HG03095 (cell line): ENCODE data around the gene NAA15.
"Not testable (repeated sequence)": the region's sequence is repeated elsewhere in the genome, so short reads cannot be mapped to it uniquely, and the experiment has no call there.

Experiments used
- ATAC-seq: cut with Tn5 transposase; IDR thresholded peaks from one replicate; pipeline ENCODE4 v1.9.1; 2021; ENCODE audit warnings: moderate library complexity; ENCODE audit not compliant: unreplicated experiment

NAA15 gene

DNA sequence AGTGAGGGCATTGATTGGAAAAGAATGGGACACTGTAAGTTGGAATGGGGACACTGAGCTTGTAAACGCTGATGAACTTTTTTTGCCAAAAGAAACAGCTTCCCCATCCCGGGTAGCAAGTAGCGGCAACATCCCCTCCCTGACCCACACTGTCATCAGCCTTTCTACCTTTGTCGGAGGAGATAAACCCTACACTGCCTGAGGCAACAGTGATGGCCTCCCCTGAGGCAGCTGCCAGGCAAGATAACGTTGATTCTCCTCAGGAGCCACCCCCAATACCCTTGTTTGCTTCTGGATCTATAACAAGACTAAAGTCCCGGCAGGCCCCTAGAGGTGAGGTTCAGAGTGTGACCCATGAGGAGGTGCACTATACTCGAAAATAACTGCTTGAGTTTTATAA lies 142.4 kb downstream of the NAA15 start:
- no peak for ATAC-seq

DNA sequence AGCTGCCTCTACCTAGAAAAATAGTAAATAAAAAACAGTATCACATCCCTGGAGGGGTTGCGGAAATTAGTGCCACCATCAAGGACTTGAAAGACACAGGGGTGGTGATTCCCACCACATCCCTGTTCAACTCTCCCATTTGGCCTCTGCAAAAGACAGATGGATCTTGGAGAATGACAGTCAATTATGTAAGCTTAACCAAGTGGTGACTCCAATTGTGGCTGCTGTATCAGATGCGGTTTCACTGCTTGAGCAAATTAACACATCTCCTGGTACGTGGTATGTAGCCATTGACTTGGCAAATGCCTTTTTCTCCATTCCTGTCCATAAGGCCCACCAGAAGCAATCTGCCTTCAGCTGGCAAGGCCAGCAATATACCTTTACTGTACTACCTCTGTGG lies 143.6 kb downstream of the NAA15 start:
- ATAC-seq = not testable (repeated sequence)

- not testable (repeated sequence) for ATAC-seq
Measured at GRCh38 chr4:139447078-139447477, 145.8 kb downstream of the NAA15 start.

DNA sequence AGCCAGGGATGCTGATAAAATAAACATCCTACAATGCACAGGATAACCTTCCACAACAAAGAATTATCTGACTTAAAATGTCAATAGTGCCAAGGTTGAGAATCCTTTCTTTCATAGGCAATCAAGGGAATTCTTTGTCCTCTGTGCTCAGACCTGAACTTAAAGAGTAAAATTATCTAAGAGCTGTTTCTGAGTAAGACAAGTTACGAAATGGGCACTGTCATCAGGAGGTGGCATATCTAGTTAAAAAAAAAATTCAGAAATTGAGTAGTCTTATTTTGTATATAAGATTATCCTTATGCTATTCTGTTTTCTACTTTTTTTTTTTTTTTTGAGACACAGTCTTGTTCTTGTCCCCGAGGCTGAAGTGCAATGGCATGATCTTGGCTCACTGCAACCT lies 149.3 kb downstream of the NAA15 start:
- no peak for ATAC-seq

DNA sequence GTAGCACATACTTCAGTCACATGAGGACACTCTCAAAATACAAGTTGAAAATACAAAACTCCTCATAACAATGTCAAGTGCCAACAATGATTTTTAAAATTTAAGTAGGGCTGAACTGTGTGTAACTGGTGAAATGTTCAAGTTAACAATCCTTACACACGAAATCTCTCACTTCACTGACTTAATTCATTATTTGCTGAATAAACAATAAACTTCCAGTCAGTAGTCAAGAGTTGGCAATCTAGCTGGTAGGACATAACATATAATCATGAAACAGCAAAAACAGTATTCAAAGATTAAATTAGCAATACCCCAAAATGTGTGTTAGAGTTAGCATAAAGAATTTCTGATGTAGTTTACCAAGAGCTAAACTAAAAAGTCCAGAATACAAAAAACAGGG lies 150.7 kb downstream of the NAA15 start:
- no peak for ATAC-seq

DNA sequence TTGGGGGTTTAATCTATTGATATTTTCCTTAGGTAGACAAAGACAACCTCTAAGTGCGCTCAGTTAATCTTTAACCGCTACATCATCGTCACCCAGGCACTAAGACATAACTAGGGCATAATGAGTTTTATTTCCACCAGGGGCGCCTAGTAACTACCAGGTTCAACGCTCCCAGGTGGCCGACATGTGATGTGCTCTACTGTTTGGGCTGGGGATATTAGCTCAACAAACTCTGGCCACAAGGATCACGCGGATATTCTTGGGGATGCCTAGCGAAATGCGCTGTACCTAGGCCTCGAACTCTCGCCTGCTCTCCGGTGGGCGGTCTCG lies 151.7 kb downstream of the NAA15 start:
- peak; percentile 43 for ATAC-seq

DNA sequence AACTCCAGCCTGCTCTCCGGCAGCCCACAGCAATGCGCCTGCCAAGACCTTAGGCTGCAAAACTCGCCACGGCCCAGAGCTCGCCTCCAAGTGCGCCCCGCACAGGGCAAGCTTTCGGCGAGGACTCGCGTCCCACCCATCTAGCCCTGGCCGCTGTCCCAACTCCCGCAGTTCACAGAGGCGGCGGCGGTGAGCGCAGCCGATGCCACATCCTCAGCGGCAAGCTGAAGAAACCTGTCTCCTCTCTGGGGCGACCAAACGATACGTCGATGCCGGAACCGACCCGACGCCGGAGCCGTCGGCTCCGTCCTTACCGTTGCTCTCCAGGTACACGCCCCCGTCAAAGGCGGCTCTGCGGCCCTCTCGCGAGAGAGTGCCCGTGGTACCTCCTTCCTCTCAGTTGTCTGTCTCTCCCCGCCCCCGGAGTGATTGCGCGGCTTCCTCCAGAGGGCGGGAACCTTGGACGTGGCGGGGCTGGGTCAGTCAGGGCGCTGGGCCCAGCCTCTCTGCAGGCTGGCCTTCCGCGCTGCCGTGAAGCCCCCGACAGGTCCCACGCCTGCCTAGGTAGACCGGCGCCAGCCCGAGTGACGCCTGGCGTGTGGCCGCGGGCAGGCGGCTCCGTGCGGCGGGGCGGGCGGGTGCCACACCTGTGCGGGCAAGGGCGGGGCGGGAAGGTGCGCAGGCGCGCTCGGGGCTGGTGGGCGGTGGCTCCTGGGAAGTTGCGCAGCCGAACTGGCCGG lies 152.2 kb downstream of the NAA15 start:
- peak; percentile 88 for ATAC-seq

DNA sequence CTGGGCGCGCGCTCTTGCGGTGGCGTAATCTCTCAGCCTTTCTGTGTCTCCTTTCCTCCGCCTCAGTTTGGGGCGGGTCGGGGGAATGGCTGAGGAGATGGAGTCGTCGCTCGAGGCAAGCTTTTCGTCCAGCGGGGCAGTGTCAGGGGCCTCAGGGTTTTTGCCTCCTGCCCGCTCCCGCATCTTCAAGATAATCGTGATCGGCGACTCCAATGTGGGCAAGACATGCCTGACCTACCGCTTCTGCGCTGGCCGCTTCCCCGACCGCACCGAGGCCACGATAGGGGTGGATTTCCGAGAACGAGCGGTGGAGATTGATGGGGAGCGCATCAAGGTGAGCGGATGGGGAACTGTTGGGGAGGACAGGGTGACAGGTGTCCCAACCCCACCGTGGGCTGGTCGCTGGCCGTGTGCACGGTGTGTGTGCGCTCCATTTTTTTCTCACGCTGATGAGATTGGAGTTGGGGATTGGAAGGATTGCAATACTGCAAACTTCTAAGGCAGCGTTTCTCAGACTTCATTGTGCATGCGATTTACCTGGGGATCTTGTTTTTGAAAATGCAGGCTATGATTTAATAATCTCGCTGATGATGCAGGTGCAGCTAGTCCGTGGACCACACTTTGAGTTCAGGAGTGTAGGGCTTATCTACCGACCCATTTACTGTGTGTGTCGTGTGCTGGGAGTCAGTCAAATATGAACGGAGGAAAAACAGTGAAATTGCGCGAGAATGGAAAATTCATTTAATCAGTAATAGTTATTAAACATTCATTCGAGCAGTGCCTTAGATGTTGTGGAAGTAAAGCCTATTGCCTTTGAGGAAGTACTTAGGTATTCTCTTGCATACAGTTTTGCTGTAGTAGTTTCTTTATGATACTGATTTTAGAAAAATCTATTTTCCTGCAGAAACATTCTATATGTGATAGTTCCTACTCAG lies 153.1 kb downstream of the NAA15 start, which contains the start of gene RAB33B:
Gene RAB33B, plus strand, starts transcription at position 11 of the 935 bp plus-strand sequence. Its CDS starts 75 bp downstream, at position 86.
- peak; percentile 6 for ATAC-seq

DNA sequence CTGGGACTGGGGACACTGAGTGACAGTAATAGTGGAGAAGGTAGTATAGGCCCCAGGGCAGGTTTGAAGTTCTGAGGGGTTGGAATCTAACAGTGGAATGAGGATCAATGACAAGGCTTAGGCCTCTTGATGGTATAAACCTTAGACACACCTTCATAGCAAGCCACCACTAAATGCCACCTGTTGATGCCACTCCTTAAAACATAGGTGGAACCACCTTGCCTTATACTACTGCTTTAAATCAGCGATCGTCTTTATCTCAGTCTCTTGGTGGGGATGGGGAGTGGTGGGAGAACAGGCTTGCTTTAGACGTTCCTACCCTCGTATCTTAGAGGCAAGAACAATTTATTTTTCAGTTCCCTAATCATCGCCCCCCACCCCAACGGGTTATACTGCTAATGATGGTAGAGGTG lies 153.8 kb downstream of the NAA15 start:
- no peak for ATAC-seq

GRCh38 chr4:139457318-139457717 lies 156.0 kb downstream of the NAA15 start:
- no peak for ATAC-seq

DNA sequence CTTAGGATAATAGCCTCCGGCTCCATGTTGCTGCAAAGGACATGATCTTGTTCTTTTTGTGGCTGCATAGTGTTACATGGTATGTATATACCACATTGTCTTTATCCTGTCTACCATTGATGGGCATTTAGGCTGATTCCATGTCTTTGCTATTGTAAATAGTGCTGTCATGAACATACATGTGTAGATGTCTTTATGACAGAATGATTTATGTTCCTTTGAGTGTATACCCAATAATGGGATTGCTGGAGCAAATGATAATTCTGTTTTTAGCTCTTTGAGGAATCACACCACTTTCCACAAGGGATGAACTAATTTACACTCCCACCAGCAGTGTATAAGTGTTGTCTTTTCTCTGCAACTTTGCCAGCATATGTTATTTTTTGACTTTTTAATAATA lies 157.2 kb downstream of the NAA15 start:
- ATAC-seq = no peak

DNA sequence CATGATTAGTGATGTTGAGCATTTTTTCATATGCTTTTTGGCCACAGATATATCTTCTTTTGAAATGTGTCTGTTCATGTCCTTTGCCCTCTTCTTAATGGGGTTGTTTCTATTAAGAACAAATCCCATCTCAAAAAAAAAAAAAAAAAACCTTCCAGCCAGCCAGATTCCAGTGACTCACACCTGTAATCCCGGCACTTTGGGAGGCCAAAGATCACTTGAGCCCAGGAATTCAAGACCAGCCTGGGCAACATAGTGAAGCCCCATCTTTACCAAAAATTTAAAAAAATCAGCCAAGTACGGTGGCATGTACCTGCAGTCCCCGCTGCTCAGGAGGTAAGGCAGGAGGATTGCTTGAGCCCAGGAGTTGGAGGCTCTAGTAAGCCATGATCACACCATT lies 157.7 kb downstream of the NAA15 start:
- ATAC-seq = no peak

DNA sequence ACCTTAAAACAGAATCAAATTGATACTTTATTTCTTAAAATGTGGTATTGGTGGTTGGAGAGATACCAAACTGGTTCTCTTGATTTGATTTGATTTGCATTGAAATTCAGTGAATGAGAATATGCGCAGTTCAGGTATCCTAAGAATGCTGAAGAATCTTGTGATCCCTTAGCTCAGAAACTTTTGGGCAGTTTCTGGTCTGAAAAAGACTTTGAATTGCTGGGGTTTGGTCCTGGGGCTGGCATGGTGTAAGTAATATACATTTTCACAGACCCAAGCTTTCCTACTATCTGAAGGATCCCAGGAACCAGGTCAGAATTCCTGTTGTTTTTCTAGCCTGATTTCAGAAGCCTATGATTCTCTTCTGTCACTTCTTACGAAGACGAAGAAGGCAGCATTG lies 159.3 kb downstream of the NAA15 start:
- no peak for ATAC-seq

DNA sequence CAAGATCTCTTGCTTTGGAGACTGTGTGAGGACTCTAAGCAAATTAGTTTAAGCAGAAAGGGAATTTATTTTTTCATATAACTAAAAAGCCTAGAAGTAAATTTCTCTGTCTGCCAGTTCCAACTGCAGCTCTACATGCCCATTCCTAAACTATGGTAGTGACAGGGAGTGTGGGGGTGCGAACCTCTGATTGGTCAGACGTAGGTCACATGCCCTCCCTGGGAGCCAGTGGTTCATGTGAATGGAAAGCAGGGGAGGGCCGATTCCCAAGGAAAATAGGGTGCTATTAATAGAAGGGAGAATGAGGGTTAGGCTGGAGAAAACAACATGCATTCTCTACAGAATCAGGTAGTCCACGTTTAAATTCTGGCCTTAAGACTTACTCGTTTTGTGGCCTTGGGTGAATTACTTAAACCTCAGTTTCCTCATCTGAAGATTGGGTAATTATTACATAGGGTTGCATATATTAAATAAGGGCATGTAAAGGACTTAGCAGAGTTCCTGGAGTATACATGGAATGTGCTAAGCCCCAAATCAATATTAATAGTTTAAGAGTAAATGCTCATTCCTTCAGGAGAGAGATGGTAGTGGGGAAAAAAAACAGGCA lies 159.8 kb downstream of the NAA15 start:
- ATAC-seq = no peak

- not testable (repeated sequence) for ATAC-seq
Measured at GRCh38 chr4:139464512-139464911, 163.2 kb downstream of the NAA15 start.

DNA sequence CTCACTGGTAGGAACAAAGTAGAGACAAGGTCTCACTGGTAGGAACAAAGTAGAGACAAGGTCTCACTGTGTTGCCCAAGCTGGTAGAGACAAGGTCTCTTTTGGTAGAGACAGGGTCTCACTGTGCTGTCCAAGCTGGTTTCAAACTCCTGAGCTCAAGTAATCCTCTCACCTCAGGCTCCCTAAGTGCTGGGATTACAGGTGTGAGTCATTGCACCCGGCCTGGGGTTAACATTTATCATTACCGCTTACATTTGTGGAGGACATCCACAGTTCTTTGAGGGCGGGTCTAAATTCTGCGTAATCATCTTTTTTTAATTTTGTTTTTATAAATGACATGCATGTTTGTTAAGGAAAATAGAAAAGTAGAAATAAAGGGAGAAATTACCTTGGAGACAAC lies 164.6 kb downstream of the NAA15 start:
- no peak for ATAC-seq

GRCh38 chr4:139468756-139469155 lies 167.5 kb downstream of the NAA15 start:
- ATAC-seq = not testable (repeated sequence)

DNA sequence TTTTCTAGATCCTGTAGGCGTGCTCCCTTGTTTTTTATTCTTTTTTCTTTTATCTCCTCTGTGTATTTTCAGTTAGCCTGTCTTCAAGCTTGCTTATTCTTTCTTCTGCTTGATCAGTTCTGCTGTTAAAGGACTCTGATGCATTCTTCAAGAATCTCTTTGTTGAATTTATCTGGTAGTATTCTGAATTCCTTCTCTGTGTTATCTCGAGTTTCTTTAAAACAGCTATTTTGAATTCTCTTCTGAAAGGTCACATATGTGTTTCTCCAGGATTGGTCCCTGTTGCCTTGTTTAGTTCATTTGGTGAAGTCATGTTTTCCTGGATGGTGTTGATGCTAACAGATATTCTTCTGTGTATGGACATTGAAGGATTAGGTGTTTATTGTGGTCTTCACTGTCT lies 167.9 kb downstream of the NAA15 start:
- no peak for ATAC-seq
